Measurements from ENCODE around the gene FAP. TPM values are rescaled to one million over a fixed set of nuclear protein-coding genes. Genes with fewer than 3 reads are reported as not detected.

The FAP gene
- total RNA-seq, 4 donors from 2014 or later, result 4.6 to 14.0 (median 11.1) TPM

- H3K27ac ChIP-seq, result no peak overlapping the region
- no peaks in the 10 kb centered on the region for H3K36me3 ChIP-seq
- H3K9me3 ChIP-seq, result no peaks in the 10 kb centered on the region
- 15 to 31% methylated on average over 3 of the region's 3 CpGs for WGBS, 2 donors (ENCODE audit: low coverage in 1 of 2)
- H3K4me1 ChIP-seq, result peaks cover 0 to 10% (median 2%) of the 10 kb centered on the region in 3 donors
- no peak for ATAC-seq
- no peak overlapping the region for H3K4me3 ChIP-seq
- no peak for TF ChIP-seq EP300 (IDR thresholded peaks at IDR 0.05)
- H3K27me3 ChIP-seq, result no peaks in the 10 kb centered on the region
Observed at GRCh38 chr2:162175714-162176113, 67.5 kb downstream of the FAP start.

- Histone ChIP-seq H3K4me3 (no peak overlapping the region), H3K27me3 (no peaks in the 10 kb centered on the region), H3K9me3 (no peaks in the 10 kb centered on the region), H3K36me3 (no peaks in the 10 kb centered on the region), H3K4me1 (peaks cover 0 to 10% (median 2%) of the 10 kb centered on the region in 3 donors), H3K27ac (no peak overlapping the region)
- TF ChIP-seq EP300 (IDR thresholded peaks at IDR 0.05) (no peak), POLR2A (IDR thresholded peaks at IDR 0.05) (no peak), CTCF (IDR thresholded peaks at IDR 0.05) (no peak), POLR2AphosphoS5 (IDR thresholded peaks at IDR 0.05) (no peak)
- no peak for ATAC-seq
- 91 to 92% methylated on average over 4 to 5 of the region's 5 CpGs for WGBS, 2 donors (ENCODE audit: low coverage in 1 of 2)
Observed at GRCh38 chr2:162174746-162175145, 68.5 kb downstream of the FAP start.

GRCh38 chr2:162172802-162173370 lies 70.4 kb downstream of the FAP start:
- Histone ChIP-seq H3K27me3 (no peaks in the 10 kb centered on the region), H3K9me3 (no peaks in the 10 kb centered on the region), H3K4me1 (peaks cover 0 to 10% (median 2%) of the 10 kb centered on the region in 3 donors), H3K27ac (no peak overlapping the region), H3K36me3 (no peaks in the 10 kb centered on the region), H3K4me3 (no peak overlapping the region)
- no peak for ATAC-seq
- WGBS, 2 donors (ENCODE audit: low coverage in 1 of 2), result 43 to 71% methylated on average over 1 of the region's 1 CpG
- TF ChIP-seq EP300 (IDR thresholded peaks at IDR 0.05) (no peak), POLR2A (IDR thresholded peaks at IDR 0.05) (no peak), CTCF (IDR thresholded peaks at IDR 0.05) (no peak), POLR2AphosphoS5 (IDR thresholded peaks at IDR 0.05) (no peak)

GRCh38 chr2:162166745-162167144 lies 76.5 kb downstream of the FAP start:
- no peak for ATAC-seq
- no peaks in the 10 kb centered on the region for H3K27me3 ChIP-seq
- WGBS, 2 donors (ENCODE audit: low coverage in 1 of 2), result 94% methylated on average over 4 of the region's 4 CpGs

GRCh38 chr2:162166174-162166573 lies 77.1 kb downstream of the FAP start:
- no peaks in the 10 kb centered on the region for H3K27me3 ChIP-seq
- no peak for ATAC-seq
- no peaks in the 10 kb centered on the region for H3K9me3 ChIP-seq
- no peak overlapping the region for H3K4me3 ChIP-seq
- peaks cover 0 to 15% (median 0%) of the 10 kb centered on the region in 3 donors for H3K4me1 ChIP-seq
- no peak overlapping the region for H3K27ac ChIP-seq
- no peak for TF ChIP-seq CTCF (IDR thresholded peaks at IDR 0.05)
- no peak for TF ChIP-seq EP300 (IDR thresholded peaks at IDR 0.05)
- no peak for TF ChIP-seq POLR2A (IDR thresholded peaks at IDR 0.05)
- TF ChIP-seq POLR2AphosphoS5 (IDR thresholded peaks at IDR 0.05), result no peak
- H3K36me3 ChIP-seq, result no peaks in the 10 kb centered on the region

More at GRCh38 chr2:162166745-162167144, 76.5 kb downstream of the FAP start:
- Histone ChIP-seq H3K9me3 (no peaks in the 10 kb centered on the region), H3K27ac (no peak overlapping the region), H3K4me3 (no peak overlapping the region), H3K4me1 (peaks cover 0 to 15% (median 0%) of the 10 kb centered on the region in 3 donors), H3K36me3 (no peaks in the 10 kb centered on the region)
- no peak for TF ChIP-seq POLR2A (IDR thresholded peaks at IDR 0.05)
- TF ChIP-seq CTCF (IDR thresholded peaks at IDR 0.05), result no peak
- no peak for TF ChIP-seq POLR2AphosphoS5 (IDR thresholded peaks at IDR 0.05)
- no peak for TF ChIP-seq EP300 (IDR thresholded peaks at IDR 0.05)

Measured in gastroesophageal sphincter (tissue), 4 donors.